Right renal pelvis (tissue), 4 donors: ENCODE results near the gene FBN1. TPM values are rescaled to one million over a fixed set of nuclear protein-coding genes. Genes with fewer than 3 reads are reported as not detected.

Source experiments
- DNase-seq, 4 donors: peaks; one replicate each; pipeline ENCODE4 v3.0.0-alpha.2; 2013; ENCODE audit warnings: low read depth in 4 of 4, low spot score in 3 of 4, missing footprints in 1 of 4
- polyA plus RNA-seq, 4 donors: library from polyadenylated mRNA; unstranded; fragments of 120-200 nt; gene quantifications; one replicate each; pipeline ENCODE4 v1.2.1, GENCODE V29; 2013; ENCODE audit not compliant: insufficient read length in 4 of 4

Gene FBN1
- polyA plus RNA-seq, 4 donors, result 94.5 to 113 (median 109) TPM

DNA sequence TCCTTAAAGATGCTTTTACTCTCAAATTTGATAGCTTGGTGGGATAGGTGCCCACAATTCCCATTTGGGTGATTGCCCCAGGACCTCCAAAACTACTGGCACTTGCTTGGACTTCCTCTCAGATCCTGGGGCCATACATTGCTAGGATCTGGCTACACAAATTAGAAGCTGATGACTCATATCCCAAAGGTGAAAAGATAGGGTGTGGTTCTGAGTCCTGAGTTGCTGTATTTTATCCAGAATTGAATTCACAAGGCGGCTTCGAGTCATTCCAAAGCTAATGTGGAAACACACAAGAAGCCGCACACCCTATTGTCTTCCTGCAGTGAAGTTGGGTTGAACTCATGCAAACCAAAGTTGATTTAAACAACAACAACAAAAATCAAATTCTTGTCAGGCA is 260.9 kb downstream of the FBN1 start:
- no peak for DNase-seq

DNA sequence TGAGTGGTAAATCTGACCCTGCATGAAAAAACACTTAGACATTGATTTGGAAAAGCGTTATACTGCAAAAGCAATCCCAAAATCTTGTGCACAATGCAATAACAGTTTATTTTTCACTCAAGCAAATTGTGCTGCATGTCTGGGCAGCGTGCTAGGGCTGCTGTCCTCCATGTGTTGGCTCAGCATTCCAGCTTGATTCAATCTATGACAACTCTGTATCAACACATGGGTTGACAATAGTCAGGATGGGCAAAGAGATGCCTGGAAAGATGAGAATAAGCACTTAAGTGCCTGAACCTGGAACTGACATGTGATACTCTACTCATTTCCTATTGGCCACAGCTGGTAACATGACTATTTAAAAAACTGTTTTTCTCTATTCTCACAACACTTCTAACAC is 262.5 kb downstream of the FBN1 start:
- no peak for DNase-seq

DNA sequence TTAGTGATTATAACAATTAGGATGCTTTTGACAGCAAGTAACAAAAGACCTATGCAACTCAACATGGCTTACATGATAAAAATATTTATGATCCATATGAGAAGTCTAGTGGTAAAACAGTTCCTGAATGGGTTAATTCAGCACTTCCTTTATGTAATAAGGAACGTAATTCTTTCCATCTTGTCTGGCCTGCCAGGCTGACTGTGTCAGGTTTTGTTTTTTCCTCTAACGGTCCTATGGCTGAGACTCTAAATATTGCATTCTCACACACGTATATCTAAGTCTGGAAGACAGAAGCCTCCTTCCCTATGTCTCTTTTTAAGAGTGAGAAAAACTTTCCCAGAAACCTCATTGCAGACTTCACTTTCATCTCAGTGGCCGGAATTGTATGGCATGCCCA is 263.6 kb downstream of the FBN1 start:
- no peak for DNase-seq

DNA sequence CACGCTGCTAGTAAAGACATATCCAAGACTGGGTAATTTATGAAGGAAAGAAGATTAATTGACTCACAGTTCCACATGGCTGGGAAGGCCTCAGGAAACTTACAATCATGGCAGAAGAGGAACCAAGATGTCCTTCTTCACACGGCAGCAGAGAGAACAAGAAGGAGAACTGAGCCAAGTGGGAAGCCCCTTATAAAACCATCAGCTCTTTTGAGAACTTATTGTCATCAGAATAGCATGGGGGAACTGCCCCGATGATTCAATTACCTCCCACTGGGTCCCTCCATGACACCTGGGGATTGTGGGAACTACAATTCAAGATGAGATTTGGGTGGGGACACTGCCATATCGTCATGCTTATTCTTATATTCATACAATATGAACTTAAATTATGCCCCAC is 265.3 kb downstream of the FBN1 start:
- no peak for DNase-seq

DNA sequence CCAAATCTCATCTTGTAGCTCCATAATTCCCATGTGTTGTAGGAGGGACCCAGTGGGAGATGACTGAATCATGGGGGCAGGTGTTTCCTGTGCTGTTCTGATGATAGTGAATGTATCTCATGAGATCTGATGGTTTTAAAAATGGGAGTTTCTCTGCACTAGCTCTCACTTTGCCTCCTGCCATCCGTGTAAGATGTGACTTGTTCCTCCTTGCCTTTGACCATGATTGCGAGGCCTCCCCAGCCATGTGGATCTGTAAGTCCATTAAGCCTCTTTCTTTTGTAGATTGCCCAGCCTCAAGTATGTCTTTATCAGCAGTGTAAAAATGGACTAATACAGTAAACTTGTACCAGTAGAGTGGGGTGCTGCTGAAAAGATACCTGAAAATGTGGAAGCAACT is 269.7 kb downstream of the FBN1 start:
- no peak for DNase-seq

DNA sequence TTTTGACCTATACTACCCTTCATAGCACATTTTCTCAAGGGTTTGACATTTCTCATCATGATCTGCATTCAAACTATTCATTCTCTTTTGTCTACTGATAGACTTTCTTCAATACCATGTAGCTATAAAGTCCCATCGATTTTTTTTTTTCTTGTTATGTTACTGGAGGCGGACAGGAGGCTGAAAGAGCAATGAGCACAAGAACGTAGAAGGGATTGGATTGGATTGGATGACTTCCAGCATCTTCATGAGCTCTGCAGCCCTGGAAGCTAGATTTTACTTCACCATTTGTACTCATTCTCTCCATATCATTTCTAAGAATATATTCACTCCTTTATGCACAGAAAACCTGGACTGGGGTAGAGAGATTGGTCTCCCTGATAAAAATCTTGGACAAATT is 271.0 kb downstream of the FBN1 start:
- DNase-seq, result no peak

DNA sequence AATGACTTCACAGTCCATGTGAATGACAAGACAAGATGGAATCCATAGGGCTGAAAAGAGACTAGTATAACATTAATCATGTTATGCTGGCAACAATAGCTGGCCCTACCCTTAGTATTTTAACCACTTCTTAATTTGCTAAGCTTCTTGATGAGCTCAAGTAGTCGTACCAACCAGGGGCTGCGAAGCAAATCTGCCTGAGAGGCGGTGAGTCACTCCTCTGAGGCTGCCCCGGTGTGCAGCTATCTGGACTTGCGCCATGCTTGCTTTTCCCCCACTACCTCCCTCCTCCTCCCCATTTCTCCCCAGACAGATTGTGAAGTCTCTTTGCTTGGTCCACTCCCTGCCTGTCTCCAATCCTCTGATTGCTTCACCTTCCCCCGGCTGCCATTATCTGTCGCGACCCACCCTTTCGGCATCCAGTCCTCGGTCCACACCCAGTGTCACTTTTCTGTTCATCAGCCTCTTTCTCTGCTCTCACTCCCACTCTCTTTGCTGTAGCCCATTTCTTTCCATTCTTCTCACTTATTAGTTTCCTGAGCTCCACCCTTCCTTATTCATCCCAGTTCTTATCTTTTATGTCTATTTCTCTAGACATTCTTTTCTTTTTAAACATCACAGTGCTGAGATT is 271.6 kb downstream of the FBN1 start:
- no peak for DNase-seq

DNA sequence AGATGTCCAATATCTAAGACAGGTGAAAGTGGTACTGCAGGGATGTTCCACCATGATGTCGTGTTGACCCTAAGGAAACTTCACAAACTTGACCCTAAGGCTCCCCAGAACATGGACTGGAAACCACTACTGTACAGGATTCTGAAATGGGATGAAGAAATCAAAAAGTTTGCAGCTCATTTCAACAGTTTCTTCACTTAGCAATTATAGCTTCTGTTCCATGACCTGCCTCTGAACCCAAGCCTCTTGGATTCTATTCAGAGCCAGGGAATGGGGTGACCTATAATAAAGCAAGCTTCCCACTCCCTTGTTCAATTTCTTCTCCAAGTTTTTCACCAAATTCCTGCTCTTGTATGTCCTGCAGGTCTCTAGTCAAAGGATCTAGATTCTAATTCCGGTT is 273.5 kb downstream of the FBN1 start:
- no peak for DNase-seq

DNA sequence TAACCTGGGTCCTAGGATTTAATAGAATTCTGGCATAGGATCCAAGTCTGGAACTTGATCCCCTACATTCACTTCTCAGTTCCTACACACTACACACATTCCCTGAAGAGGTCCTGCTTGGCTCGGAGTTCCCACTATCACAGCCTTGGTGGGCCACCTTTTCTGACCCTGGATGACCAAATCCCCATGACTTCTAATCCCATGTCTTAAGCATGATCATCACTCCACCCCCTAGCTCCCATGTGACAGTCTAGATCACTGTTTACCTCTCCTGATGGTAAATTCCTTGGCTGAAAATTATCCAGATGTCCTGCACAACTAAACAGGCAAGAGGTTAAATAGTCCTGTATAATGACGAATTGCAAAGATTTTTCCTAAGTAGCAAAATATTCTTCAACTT is 274.0 kb downstream of the FBN1 start:
- DNase-seq, result no peak

DNA sequence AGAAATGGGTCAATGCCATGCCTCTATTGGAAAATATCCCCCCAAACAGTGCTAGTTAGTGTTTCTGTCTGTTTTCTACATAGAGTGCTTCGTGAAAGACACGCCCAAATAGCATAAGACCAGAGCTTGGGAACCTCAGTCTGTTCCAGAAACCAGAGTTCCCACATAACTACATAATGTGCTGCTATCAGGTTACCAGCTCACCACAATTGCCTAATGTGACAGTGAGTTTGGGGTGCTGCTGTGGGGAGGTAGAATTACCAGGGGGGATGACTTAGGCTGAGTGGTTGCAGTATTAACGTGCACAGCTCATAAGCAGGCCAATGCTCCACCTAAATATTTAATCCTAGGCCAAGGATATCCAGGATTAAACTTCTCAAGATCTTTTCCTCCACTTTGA is 275.0 kb downstream of the FBN1 start:
- no peak for DNase-seq

DNA sequence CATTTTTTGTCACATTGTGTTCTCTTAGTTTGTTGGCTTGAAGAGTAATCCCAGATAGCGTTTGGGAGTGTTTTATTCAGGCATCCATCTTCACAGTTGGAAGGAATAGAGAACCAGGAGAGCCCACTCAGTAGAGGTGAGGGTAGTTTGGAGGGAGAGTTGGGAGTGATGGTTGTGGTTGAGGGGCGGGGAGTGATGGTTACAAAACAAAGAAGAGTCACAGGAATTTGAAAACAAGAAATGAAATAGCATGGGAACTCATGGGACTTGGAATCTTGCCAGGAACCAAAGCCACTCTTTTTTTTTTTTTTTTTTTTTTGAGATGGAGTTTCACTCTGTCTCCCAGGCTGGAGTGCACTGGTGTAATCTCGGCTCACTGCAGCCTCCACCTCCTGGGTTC is 278.0 kb downstream of the FBN1 start:
- no peak for DNase-seq

DNA sequence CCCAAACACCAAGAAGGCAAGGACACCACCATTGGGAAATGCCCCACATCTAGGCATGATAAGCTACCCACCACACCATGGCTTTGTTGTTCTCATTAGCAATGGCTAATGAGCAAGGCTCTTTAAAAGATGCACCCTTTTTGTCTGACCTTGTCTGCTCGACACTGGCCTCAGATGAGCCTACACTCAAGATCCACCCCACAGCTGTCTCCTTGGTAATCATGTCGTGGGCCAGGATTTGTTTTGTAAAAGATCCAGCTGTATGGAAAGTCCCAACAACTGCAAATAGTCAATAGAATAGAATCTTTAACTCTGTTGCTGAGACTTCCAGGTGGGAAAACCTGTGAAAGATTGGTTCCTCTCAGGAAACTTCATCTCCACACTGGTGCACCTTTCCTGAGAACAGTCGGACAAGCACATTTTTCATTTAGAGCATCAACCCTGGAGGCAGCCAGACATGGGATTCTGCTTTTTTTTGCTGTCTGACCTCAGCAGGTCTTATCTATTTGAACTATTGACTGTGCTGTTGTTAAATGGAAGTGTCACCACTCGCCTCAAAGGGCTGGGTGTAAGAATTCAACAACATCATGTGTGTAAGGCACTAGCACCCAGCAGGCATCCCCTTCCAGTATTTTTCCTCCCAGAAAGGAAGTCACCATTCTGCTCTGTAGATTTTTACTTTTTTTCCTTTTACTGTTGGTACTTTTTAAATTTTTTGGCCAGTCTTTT is 278.8 kb downstream of the FBN1 start:
- no peak for DNase-seq

DNA sequence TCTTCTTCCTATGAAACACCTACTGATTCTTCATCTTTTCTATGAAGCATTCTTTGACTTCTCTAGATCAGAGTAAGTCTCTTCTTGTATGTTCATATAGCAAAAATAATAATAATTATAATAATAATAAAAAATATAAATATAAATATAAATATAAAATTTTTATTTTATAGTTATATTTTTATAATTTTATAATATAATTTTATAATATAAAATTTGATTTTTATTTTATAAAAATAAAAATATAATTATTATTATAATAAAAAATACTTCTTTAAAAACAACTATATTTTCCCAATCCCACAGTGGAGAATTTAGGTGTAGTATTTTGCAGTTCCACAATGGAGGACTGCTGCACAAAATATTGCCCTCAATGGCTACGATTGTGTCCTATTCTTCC is 279.9 kb downstream of the FBN1 start:
- DNase-seq, result no peak

DNA sequence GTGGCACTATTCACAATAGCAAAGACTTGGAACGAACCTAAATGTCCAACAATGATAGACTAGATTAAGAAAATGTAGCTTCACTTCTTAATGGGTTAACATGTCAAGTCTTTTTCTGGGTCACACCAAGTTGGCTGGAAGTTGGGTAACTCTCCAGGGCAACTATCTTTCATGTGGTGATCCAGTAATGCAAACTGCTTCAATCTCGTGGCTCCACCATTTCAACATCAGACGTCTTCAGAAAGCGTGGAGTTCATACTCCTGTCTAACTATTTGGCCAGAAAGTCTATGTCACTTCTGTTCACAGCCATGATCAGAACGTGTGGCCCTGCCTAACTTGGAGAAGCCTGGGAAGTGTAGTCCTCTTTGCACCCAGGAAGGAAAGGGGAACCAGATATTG is 282.0 kb downstream of the FBN1 start:
- no peak for DNase-seq

DNA sequence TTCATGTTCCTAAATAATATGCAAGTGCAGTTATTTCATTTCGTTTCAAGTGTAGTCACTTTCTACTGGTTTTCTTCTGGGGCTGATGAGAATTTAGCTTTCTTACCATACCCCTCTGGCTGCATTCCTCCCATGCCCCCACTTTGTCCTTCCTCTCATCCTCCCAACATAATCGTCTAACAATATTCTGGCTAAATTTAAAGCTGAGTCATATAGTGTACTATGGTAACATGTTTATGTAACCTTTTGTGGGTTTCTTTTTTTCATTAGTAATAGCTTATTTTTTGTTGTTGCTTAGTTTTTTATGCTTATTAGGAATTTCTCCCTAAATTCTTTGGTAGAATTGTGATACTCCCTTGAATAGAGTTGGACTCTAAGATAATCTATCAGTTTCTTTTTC is 283.8 kb downstream of the FBN1 start:
- DNase-seq, result no peak

DNA sequence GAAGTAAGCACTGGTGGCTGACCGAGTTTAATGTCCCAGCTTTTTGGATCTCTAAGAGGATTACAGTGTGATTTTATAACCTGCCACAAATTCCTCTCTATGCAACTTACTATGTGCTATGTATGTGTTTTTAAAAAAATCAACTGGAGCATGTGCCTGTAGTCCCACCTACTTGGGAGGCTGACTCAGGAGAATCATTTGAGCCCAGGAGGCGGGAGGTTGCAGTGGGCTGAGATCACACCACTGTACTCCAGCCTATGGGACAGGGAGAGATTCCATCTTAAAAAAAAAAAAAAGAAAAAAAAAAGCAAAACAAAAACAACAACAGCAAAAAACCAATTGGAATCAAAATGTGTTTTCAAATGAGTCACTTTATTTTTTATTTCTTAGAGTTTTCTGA is 284.7 kb downstream of the FBN1 start:
- DNase-seq, result no peak

Other genes with a start within 250 kb of the FBN1 start
- gene CEP152, start 165.4 kb upstream of the FBN1 start, polyA plus RNA-seq, result 1 to 10 TPM; 5.2 to 7.1 (median 6.3) TPM
- 100 to 1,000 TPM; 298 to 366 (median 329) TPM for gene EID1, start 232.4 kb upstream of the FBN1 start, polyA plus RNA-seq